ENCODE results near the gene NXPE2. TPM values are rescaled to one million over a fixed set of nuclear protein-coding genes. Genes with fewer than 3 reads are reported as not detected.

The NXPE2 gene
- 0.06 and 0.13 TPM in 2 replicates for total RNA-seq

DNA sequence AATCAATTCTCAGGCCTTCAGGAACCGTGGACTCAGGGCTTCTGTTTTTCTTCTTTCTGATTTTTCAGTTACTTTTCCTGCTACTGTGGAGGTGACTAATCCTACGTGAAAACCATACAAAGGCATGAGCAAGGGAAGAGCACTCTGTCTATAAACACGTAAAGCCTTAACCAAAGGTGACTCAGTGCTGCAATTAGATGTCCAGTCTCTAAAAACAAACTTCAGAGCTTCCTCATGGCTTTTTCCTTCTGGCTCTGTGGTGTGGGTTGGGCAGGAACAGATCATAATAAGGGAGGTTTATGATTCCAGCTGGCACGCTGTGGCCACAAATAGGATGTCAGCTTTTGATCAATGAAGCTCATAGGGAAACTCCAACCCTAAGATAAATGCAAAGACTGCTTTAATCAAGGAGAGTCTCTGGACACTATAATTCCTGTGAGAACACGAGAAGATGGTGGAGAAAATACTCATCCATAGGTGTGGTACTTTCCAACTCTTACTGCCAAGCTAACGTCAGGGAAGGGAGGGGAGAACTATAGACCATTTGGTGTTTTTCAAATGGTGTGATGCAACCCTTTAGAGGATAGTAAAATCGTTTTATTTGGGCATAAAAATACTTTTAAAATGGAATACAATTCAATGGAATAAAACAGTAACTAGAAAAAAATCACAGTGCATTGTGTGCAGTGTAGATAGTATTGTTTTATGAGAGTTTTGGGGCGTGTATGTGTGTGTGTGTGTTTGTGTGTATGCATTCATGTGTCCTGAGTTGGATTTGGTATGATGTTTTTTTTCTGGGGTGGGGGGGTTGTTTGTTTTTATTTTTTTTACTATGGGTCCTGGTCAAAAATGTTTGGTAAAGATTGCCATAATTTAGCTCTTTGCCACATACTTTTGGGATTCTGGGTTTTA lies at the start of gene NXPE2:
TSS of gene NXPE2 (plus strand) at position 403 of the 912 bp plus-strand sequence. CDS start at position 452, 49 bp downstream.

Other genes with a start within 250 kb of the NXPE2 start
- gene REXO2, start 239.1 kb upstream of the NXPE2 start, total RNA-seq = 193 and 205 TPM in 2 replicates
- not detected in 2 replicates for gene NXPE1, start 118.6 kb upstream of the NXPE2 start, total RNA-seq
- not detected in 2 replicates for gene NXPE4, start 82.7 kb upstream of the NXPE2 start, total RNA-seq